Panc1 (cell line): ENCODE results near the gene BTBD2. TPM values are rescaled to one million over a fixed set of nuclear protein-coding genes. Genes with fewer than 3 reads are reported as not detected.
"Not testable (repeated sequence)": the region's sequence is repeated elsewhere in the genome, so short reads cannot be mapped to it uniquely, and the experiment has no call there.

Experiments used
- ATAC-seq: fragments of 200-7000 bp; cut with Tn5 transposase; 2 replicates; pipeline ENCODE4 v1.9.1; 2020; ENCODE audit warnings: mild to moderate bottlenecking, moderate library complexity
- BruUV-seq: library from RNA; stranded (reverse); fragments of 400-500 nt; replicated peaks from 2 replicates; lab custom pipeline; 2021; lab: Mats Ljungman, UMichigan
- CTCF ChIA-PET: fragments of 300-600 bp; sonication (Branson Sonifier 250); formaldehyde crosslinking; loops from one replicate; lab custom pipeline; 2022; ENCODE audit warnings: antibody characterized with exemption; lab: Charles Lee
- POLR2A ChIA-PET: fragments of 300-600 bp; sonication (Branson Sonifier 250); formaldehyde crosslinking; loops from one replicate; lab custom pipeline; 2022; ENCODE audit warnings: antibody characterized with exemption; lab: Charles Lee
- DNase-seq: peaks from one replicate; pipeline ENCODE4 v3.0.0-alpha.2; 2010; ENCODE audit warnings: low read depth, low spot score
- H3K27ac ChIP-seq: 2 replicates; pipeline ENCODE4 v1.5.1; 2011; ENCODE audit warnings: mild to moderate bottlenecking, low read length, inconsistent platforms
- H3K27me3 ChIP-seq: fragments of 200-500 bp; sonication (Bioruptor generic); 2 replicates; pipeline ENCODE4 v1.6.0; 2014; ENCODE audit warnings: low read length, inconsistent platforms; ENCODE audit not compliant: control insufficient read depth, insufficient read depth
- H3K36me3 ChIP-seq: fragments of 200-500 bp; sonication (Bioruptor generic); 2 replicates; pipeline ENCODE4 v1.5.1; 2014; ENCODE audit warnings: inconsistent platforms, mild to moderate bottlenecking, low read length, moderate library complexity; ENCODE audit not compliant: control insufficient read depth, insufficient read depth
- H3K4me1 ChIP-seq: 2 replicates; pipeline ENCODE4 v1.5.1; 2011; ENCODE audit warnings: inconsistent platforms, mild to moderate bottlenecking, low read length, moderate library complexity; ENCODE audit not compliant: control insufficient read depth, insufficient read depth
- H3K4me3 ChIP-seq, 2 experiments: 2 replicates each; pipeline ENCODE4 v1.5.1; 2011 to 2012; ENCODE audit warnings: low read depth in 2 of 2, low read length in 2 of 2, mild to moderate bottlenecking in 2 of 2, inconsistent platforms in 1 of 2, moderate library complexity in 1 of 2
- H3K9me3 ChIP-seq: fragments of 200-500 bp; sonication (Bioruptor generic); 2 replicates; pipeline ENCODE4 v1.5.1; 2014; ENCODE audit warnings: low read depth, mild to moderate bottlenecking, inconsistent platforms, low read length, moderate library complexity; ENCODE audit not compliant: control insufficient read depth, insufficient read depth
- CTCF ChIP-seq: fragments of 450-650 bp; IDR thresholded peaks from 2 replicates; pipeline ENCODE4 v1.5.1; 2017; ENCODE audit warnings: mild to moderate bottlenecking
- POLR2AphosphoS5 ChIP-seq: IDR thresholded peaks from 2 replicates; pipeline ENCODE4 v1.6.1; 2012; ENCODE audit warnings: mild to moderate bottlenecking, low read depth, low read length, moderate library complexity
- SIN3A ChIP-seq: IDR thresholded peaks from 2 replicates; pipeline ENCODE4 v1.6.1; 2012; ENCODE audit warnings: low read depth, mild to moderate bottlenecking, low read length, moderate library complexity, borderline replicate concordance; ENCODE audit not compliant: insufficient read depth
- TCF7L2 ChIP-seq: IDR thresholded peaks from 2 replicates; pipeline ENCODE4 v1.6.1; 2011; ENCODE audit warnings: mild to moderate bottlenecking, low read depth, low read length, inconsistent platforms
- in situ Hi-C: cut with HindIII; loops from 2 replicates; pipeline ENCODE4 v1.10.0; 2016; ENCODE audit warnings: low sequenced_read_pairs, low pct_unique_long_range_greater_than_20kb
- intact Hi-C: fragments of 100-400 bp; cut with micrococcal nuclease; formaldehyde crosslinking; loops from one replicate; pipeline ENCODE4 v1.10.0; 2022; ENCODE audit not compliant: unreplicated experiment
- total RNA-seq: library from RNA; stranded (reverse); gene quantifications from one replicate; pipeline ENCODE4 v1.2.1, GENCODE V29; 2021; ENCODE audit not compliant: unreplicated experiment
- TF ChIP-seq, protein P1 (sequence below), 2 experiments: IDR thresholded peaks; 2 replicates each; pipeline ENCODE4 v1.6.1; 2011 to 2012; ENCODE audit warnings: low read depth in 2 of 2, control low read depth in 1 of 2, low read length in 1 of 2, mild to moderate bottlenecking in 1 of 2, moderate library complexity in 1 of 2; ENCODE audit not compliant: insufficient read depth in 1 of 2

The BTBD2 gene
- total RNA-seq, 1 experiment from 2014 or later = 59.6 TPM

DNA sequence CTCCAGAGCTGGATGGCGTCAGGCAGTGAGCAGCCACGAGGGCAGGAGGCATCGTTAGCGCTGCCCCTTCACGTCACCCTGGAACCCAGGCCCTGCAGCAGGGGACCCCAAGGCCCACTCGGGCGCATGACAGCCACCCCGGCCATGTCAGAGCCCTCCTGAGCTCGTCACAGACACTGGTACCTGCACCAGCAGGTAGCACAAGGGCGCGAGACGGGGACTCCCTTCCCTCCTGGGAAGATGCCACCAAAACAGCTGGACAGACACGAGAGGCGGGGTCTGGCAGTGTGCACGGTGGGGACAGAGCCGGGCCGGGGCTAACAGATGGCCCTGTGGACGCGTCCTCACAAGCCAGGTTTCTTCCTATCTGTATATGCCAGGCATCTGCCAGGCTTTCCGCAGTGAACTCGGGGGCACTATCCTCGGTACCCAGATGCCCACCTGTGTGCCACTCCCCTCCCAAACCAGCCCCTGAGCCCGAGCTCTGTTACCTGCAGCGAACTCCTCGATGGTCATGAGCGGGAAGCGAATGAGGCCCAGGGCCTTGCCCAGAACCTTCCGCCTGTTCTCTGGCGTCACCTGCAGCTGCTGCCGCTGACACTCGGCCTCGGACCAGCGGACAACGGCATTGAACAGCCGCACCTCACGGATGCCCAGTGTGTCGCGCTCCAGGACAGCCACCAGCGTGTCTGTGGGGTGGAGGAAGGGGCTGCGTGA, 25.8 kb downstream of the BTBD2 start:
- no TSS peak for BruUV-seq
- Histone ChIP-seq H3K9me3 (no peaks in the 10 kb centered on the region), H3K4me3 (no peak overlapping the region), H3K4me1 (no peaks in the 10 kb centered on the region), H3K36me3 (no peaks in the 10 kb centered on the region), H3K27me3 (no peaks in the 10 kb centered on the region), H3K27ac (no peak overlapping the region)
- DNase-seq = no peak
- ChIA-PET POLR2A (no interaction called here), CTCF (interaction anchor here (0.6 kb wide), 1 partner anchor 144 kb away, joined by 3 read pairs; no protein-coding TSS in a partner anchor)
- TF ChIP-seq CTCF = no peak
- TF ChIP-seq POLR2AphosphoS5 = no peak
- TF ChIP-seq TCF7L2 = no peak
- TF ChIP-seq, protein P1, sequence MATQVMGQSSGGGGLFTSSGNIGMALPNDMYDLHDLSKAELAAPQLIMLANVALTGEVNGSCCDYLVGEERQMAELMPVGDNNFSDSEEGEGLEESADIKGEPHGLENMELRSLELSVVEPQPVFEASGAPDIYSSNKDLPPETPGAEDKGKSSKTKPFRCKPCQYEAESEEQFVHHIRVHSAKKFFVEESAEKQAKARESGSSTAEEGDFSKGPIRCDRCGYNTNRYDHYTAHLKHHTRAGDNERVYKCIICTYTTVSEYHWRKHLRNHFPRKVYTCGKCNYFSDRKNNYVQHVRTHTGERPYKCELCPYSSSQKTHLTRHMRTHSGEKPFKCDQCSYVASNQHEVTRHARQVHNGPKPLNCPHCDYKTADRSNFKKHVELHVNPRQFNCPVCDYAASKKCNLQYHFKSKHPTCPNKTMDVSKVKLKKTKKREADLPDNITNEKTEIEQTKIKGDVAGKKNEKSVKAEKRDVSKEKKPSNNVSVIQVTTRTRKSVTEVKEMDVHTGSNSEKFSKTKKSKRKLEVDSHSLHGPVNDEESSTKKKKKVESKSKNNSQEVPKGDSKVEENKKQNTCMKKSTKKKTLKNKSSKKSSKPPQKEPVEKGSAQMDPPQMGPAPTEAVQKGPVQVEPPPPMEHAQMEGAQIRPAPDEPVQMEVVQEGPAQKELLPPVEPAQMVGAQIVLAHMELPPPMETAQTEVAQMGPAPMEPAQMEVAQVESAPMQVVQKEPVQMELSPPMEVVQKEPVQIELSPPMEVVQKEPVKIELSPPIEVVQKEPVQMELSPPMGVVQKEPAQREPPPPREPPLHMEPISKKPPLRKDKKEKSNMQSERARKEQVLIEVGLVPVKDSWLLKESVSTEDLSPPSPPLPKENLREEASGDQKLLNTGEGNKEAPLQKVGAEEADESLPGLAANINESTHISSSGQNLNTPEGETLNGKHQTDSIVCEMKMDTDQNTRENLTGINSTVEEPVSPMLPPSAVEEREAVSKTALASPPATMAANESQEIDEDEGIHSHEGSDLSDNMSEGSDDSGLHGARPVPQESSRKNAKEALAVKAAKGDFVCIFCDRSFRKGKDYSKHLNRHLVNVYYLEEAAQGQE (IDR thresholded peaks at IDR 0.05; ENCODE audit: insufficient read depth in 1 of 2, low read depth in 2 of 2, low read length in 1 of 2) = no peak
- TF ChIP-seq SIN3A = no peak
- 0 out of 2 replicates have a peak, but pooled peaks have one; percentile 9 for ATAC-seq
- in situ Hi-C loops = no loop called here
- intact Hi-C loops = no loop called here

- ATAC-seq, POLR2A ChIA-PET, intact Hi-C loops, H3K4me3 ChIP-seq, H3K27me3 ChIP-seq, H3K9me3 ChIP-seq, in situ Hi-C loops, H3K27ac ChIP-seq, DNase-seq, BruUV-seq, H3K36me3 ChIP-seq, H3K4me1 ChIP-seq, CTCF ChIA-PET: not testable (repeated sequence)
These were observed 27.1 kb downstream of the BTBD2 start for GRCh38 chr19:1988464-1988863.
